Right ventricle myocardium inferior (tissue), 1 donor: ENCODE measurements around the gene PPT2. TPM values are rescaled to one million over a fixed set of nuclear protein-coding genes. Genes with fewer than 3 reads are reported as not detected.
A peak's percentile ranks its signal among the peaks of the same experiment; 100 is the strongest.
"Not testable (repeated sequence)": the region's sequence is repeated elsewhere in the genome, so short reads cannot be mapped to it uniquely, and the experiment has no call there.

ENCODE experiments used
- ATAC-seq: fragments of 200-7000 bp; cut with Tn5 transposase; one replicate; pipeline ENCODE4 v1.9.1; 2020; ENCODE audit warnings: mild to moderate bottlenecking, moderate library complexity
- DNase-seq: peaks from one replicate; pipeline ENCODE4 v3.0.0; 2021; ENCODE audit errors: missing footprints
- intact Hi-C: fragments of 100-400 bp; cut with DNase I; formaldehyde crosslinking; loops from one replicate; pipeline ENCODE4 v1.11.0; 2022
- total RNA-seq: library from RNA; stranded (reverse); fragmentation: NEBNext Ultra II Directional; extraction: Animal tissue kit (Norgen Biotek cat#: 25700); gene quantifications from one replicate; pipeline ENCODE4 v1.2.1, GENCODE V29; 2021
- donor health status: DM: no; HTN: yes; CAD: no; lungs with severe emphysema.

PPT2 gene
- total RNA-seq, 1 donor from 2014 or later: 22.8 TPM

DNA sequence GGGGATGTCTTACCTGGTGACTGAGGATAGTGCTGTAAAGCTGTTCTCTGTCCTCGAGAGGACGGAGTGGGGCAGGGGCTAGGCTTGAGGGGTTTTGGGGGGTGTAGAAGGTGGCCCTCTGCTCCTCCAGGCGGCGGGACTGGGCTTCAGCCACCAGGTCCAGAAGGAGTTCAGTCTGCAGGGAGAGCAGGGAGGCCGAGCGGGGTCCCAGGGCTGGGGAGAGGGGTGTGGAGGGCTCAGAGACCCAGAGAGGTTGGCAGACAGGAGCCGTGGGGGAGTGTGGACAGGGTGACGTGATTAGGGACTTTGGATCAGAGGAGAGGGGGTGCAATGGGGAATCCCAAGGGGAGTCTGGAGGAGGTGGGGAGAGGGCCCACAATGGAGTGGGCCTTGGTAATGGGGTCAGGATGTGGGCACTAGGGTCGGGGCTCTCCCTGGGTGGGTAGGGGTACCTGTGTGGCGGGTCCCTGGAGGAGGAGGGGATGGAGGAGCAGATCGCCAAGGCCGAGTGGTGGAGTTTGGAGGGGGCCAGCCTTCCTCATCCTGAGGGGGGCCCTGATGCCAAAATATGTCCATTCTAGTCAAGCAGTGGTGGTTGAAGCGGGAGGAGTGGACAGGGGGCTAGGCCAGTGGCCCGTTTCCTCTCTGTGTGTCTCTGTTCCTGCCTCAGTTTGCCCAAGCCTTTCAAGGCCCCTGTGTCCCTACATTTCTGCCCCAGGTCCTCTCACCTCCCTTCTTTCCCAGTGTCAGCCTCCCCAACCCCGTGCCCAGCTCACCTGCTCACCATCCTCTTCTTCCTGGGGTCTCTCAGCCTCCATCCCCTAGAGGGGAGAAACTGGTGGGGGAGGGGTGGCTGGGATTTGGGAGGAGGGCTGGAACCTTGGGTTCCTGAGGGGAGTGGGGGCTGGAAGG, 38.0 kb downstream of the PPT2 start:
- intact Hi-C loops: loop anchor here (10.0 kb wide), 1 partner anchor 1013 kb away; the partner anchor contains the start of genes HSD17B8, RING1, RXRB and SLC39A7
- ATAC-seq: no peak
- no peak for DNase-seq

DNA sequence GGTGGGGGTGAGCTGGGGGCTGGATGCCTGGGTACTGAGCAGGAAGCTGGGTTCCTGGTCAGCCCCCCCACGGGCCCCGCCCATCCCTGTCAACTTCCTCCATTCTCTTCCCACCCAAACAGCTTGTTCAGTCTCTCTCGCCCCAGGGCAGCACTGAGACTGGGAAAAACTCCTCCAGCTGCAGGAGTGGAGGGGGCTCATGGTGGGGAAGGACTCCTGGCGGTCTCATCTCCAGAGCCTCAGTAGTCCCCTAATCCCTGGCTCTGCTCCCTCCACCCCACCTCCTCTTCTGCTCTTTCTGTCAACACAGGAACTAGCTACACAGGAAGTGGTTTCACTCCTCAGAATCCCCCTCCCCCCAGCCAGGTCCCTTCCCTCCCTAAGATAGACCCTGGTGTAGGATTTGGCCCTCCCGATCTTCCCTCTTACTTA, 38.7 kb downstream of the PPT2 start, which contains the start of gene GPSM3:
TSS of gene GPSM3 (minus strand) at position 36 of the 432 bp plus-strand sequence. CDS start 130 bp downstream, outside the sequence.
- intact Hi-C loops: loop anchor here (10.0 kb wide), 1 partner anchor 1012 kb away; the partner anchor contains the start of genes HSD17B8, RING1, RXRB and SLC39A7
- DNase-seq (peak; percentile 88), ATAC-seq (no peak)

DNA sequence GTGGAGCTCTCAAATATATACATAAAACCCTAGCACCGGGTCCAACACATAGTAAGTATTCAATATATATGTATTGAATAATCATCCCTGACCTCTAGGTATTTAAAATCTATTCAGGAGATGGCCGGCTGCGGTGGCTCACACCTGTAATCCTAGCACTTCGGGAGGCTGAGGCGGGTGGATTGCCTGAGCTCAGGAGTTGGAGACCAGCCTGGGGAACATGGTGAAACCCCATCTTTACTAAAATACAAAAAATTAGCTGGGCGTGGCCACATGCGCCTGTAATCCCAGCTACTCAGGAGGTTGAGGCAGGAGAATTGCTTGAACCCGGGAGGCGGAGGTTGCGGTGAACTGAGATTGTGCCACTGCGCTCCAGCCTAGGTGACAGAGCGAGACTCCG, 39.2 kb downstream of the PPT2 start:
- DNase-seq, ATAC-seq: not testable (repeated sequence)
- intact Hi-C loops: loop anchor here (10.0 kb wide), 1 partner anchor 1012 kb away; the partner anchor contains the start of genes HSD17B8, RING1, RXRB and SLC39A7

DNA sequence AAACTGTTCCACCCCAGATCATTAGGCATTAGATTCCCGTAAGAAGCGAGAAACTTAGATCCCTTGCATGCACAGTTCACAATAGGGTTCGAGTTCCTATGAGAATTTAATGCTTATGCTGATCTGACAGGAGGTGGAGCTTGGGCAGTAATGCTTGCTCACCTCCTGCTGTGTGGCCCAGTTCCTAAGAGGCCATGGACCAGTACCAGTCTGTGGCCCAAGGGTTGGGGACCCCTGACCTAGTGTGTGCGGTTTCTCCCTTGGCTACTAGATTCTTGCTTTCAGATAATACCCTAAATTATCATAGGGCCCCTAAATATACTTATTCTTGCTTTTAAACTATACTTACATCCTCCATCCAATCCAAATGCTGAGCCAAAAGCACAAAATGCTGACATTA, 40.4 kb downstream of the PPT2 start:
- no peak for DNase-seq
- no peak for ATAC-seq
- intact Hi-C loops: loop anchor here (10.0 kb wide), 1 partner anchor 1010 kb away; the partner anchor contains the start of genes HSD17B8, RING1, RXRB and SLC39A7

DNA sequence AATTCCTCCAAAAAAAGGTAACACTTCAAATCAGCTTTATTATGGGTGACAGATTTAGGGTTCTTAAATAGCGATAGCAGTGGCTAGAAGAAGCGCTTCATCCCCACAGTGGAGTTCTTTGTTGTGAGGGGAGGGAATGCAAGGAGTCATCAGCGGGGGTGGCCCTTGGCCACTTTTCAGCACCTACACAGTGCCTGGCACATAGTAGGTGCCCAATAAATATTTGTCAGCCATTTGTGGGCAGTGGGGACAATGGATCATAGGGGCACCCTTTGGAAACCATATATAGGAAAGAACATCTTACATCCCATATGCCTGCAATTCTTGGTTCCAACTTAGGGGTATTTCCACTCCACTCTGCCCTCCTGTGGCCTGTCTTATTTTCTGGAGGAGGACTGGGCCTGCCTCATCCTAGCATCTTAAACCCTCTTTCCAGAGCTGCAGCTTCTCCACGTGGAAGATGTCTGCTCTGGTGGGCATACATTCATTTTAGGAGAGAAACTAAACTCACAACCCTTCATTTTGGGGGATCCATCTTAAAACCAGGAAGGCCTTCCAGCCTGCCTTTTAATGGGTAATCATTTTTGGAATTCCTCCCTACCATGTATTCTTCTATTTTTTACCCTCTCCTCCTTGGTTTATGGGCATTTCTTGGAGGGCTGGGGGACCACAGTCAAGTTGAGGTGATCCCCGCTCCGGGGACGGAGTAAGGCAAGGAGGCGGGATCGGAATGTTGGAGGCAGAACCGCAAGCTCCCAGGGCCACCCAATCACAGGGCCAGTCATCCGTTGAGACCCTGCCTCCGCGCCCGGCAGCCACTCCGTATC, 41.1 kb downstream of the PPT2 start:
- ATAC-seq (no peak), DNase-seq (no peak)
- intact Hi-C loops: loop anchor here (1.0 to 10.0 kb wide), 4 partner anchors 17 to 1010 kb away; partner anchors contain the start of genes FKBPL, HSD17B8, RING1 and RNF5

DNA sequence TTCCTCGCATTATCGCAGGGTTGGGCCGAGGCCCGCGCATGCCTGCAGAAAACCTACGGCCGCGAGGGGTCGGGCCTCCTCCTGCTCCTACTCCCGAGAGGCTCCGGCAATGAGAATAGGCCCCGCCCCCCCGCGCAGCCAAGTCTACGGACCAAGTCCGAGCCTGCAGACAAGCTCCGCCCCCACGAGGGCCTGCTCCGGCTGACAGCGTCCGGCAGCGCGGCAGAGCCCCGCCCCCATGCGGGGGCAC, 41.6 kb downstream of the PPT2 start:
- ATAC-seq (peak; percentile 92), DNase-seq (peak; percentile 100)
- intact Hi-C loops: loop anchor here (1.0 to 10.0 kb wide), 4 partner anchors 17 to 1009 kb away; partner anchors contain the start of genes FKBPL, HSD17B8, RING1 and RNF5

DNA sequence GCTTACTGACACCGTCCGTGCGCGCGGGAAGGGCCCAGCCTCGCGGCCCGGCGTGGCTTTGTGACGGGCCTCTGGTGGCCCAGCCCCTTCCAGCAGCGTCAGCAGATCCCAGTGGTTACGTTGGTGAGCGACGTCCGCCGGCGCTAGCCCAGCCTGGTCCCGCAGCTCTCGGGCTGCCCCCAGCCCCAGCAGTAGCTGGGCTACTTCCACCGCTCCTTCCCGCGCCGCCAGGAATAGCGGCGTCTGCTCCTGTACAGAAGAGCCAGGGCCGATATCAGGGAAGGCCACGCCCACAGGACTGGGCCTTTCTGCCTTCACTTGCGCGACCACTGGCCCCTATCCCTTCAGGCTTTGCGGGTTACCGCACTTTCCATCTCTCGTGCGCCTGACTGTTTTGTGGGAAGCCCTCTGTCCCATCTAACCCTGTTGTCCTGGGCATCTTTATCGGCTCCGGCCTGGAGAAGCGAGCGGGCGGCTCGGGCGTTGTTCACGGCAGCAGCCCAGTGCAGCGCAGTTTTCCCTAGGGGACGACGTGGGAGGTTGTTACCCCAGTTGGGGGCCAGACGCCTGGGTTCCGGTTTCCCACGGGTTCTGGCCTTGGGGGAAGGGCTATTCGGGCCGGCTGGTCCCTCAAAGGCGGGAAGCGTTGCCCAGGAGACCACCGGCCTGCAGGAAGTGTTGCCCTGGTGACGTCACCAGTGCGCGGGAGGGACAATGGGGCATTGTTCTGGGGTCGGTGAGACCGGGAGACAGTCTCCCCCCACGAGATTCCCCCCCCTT, 42.2 kb downstream of the PPT2 start:
- peak; percentile 46 for ATAC-seq
- intact Hi-C loops: loop anchor here (1.0 to 10.0 kb wide), 4 partner anchors 18 to 1009 kb away; partner anchors contain the start of genes FKBPL, HSD17B8, RING1 and RNF5
- peak; percentile 96 for DNase-seq

DNA sequence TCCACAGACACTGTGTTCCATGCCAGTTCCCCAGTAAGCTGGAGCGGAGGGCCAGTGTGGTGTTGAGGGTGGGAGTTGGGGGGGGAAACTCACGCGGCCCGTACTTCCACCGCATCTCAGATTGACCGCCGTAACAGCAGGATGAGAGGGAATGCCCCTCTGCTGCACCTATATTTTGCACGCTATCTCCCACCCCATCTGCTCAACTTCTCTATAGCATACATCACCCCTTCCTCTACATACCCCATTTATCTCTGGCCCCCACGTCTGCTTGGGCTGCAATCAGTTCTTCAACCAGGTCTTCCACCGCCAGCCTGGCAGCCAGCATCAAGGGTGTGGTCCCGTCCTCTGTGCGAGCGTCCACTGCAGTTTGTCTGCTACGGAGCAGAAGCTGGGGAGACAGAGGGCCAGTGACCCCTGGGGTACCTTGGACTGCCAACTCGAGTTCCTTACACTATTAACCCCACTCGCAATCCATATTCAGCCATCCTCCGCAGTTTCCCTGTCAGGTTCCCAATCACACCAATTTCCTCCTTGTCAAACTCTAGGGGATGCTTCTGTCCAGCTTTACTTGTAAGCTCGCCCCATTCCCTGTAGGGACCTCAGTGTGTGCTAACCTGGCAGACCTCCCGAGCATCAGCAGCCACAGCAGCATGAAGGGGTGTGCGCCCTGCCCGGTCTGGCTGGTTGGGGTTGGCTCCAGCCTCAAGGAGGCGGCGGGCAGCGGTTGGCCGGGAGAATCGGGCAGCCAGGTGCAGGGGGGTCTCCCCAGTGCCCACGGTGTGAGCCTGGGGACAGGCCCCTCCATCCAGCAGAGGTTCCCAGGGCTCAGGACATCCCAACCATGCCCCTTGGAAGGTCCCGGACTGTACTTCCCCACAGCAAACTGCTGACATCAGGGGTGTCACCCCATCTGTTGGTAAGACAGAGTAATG, 43.0 kb downstream of the PPT2 start:
- DNase-seq (no peak), ATAC-seq (no peak)
- intact Hi-C loops: loop anchor here (5.0 to 10.0 kb wide), 3 partner anchors 65 to 1008 kb away; partner anchors contain the start of genes FKBPL, HSD17B8, RING1 and RXRB

DNA sequence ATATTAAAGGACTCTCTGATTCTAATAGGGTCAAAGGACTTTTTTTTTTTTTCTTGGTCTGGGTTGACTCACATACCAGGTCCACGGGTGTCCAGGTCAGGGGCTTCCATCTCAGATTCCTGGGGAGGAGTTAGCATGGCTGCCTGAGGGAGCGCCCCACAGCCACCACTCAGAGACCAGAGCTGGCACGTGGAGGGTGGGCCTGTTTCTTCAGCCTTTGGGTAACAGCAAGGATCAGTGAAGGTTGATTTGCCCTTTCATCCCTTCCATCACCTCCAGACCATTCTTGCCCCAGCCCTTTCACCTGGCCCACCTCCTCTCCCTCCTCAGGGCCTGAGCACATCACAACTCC, 44.4 kb downstream of the PPT2 start:
- intact Hi-C loops: loop anchor here (5.0 to 10.0 kb wide), 3 partner anchors 66 to 1006 kb away; partner anchors contain the start of genes FKBPL, HSD17B8, RING1 and RXRB
- ATAC-seq (no peak), DNase-seq (no peak)

DNA sequence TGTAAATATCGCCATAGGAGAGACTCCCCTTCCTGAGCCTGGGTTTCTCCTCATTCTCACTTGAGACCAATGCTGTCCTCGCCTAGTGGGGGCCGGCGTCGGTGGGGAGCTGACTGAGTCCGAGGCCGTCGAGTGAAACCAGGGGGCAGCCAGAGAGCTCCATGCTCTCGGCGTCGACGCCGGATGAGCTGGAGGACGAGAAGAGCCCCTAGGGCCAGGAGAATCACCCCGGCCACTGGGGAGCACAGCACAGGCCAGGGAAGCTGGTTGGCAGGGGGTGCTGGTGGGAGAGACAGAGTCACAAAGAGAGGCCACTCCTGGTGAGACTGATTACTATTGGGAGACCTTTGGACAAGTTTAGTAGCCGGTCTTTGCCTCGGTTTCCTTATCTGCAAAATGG, 44.9 kb downstream of the PPT2 start:
- intact Hi-C loops: loop anchor here (5.0 to 10.0 kb wide), 3 partner anchors 67 to 1006 kb away; partner anchors contain the start of genes FKBPL, HSD17B8, RING1 and RXRB
- DNase-seq: no peak
- no peak for ATAC-seq

DNA sequence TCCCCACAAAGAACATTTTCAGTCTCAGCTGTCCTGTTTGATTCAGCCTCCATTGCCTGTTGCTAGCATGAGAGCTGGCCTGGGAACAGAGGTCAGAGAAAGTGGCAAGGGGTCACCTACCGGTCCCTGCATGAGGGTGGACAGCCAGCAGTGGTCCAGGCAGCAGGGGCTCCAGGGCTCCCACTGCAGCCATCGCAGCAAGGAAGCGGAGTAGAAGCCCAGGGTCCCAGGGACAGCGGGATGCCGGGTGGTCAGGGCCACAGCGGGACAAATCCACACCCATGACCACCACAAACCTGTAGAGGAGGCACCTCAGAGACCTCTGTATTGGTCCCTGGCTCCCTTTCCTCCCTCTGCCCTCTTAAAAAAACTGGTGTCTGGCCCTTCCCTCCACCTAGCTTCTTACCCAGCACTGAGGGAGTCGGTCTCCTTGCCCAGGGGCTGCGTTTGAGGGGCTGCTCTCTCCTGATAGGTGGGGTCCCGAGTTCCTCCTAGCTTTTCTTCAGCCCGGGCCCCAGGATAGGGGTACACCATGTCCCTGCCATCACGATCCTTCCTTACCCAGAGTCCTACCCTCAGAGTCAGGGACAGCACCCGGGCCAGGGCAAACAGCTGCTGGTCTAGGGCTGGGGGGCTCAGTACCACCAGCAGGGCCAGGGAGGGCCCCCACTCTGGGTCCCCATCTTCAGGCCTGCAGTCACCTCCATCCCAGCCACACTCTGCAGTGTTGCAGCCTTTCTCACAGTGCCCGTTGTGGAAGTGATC, 47.0 kb downstream of the PPT2 start:
- ATAC-seq (no peak), DNase-seq (no peak)
- intact Hi-C loops: no loop called here

DNA sequence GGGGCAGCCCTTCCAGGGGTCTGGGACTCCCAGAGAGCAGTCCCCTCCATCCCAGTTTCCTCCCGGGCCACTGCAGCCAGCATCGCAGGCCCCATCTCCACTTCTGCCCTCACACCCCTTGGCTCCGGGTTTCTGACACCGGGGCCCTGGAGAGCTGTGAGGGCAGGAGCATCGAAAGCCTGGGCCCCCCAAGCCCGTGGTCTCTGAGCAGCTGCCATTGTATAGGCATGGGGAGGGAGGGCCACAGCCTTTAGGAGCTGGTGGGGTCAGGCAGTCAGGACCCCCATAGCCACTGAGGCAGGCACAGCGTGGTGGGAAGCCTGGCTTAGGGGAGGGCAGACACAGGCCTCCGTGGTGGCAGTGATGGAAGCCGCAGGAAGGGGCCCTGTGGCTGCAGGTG, 48.2 kb downstream of the PPT2 start:
- no peak for DNase-seq

DNA sequence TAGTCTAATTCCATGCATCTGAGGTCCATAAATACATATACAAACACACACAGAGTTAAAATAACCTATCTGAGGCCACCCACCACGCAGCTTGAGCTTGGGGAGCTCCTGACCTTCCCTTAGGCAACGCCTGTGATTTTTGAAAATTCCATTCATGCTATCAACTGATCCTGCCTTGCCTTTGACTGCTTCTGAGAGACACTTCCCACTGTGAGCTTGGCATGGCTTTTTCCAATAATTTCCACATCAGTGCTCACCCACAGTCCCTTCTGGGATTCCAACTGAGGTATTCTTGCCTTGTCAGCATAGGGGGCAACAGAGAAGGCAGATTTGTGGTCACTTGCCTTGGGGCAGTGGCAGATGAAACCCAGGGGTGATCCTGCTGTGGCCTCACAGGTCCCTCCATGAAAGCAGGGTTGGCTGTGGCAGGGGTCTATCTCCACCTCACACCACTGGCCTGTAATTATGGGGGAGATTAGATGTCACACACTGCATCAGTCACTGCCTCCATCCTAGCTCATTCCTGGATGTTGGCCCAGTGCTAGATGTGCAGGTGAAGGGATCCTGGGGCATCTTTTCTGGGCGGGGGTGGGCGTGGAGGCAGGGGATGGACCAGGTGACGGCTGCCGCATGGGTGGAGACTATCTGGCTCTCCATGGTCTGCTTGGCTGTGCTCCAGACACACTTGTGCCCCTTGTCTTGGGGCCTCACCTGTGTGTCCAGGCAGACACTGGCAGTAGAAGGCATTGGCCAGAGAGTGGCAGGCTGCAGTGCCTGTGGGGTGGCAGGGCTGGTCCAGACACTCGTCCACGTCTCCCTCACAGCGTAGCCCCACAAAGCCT, 49.7 kb downstream of the PPT2 start:
- DNase-seq (no peak), ATAC-seq (no peak)
- intact Hi-C loops: no loop called here

More for the DNA sequence above, 48.2 kb downstream of the PPT2 start:
- no peak for ATAC-seq
- intact Hi-C loops: no loop called here

DNA sequence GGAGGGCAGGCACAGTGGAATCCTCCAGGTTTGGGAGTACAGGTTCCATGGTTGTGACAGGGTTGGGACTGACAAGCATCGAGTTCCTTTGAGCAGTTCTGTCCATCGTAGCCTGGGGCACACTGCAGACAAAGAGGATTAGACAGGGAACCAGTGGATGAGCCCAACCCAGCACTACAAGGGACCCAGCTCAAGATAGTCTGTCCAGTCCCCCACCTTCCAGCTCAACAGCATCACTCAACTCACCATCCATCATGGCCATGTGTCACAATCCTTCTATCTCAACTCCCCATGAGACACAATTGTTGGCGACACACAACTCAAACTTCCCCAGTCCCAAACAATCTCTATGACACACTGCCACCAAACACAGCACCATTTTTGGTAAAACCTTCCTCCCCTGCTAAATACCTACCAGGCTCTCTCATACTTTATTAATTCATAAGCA, 50.4 kb downstream of the PPT2 start:
- ATAC-seq: no peak
- no peak for DNase-seq
- intact Hi-C loops: no loop called here

DNA sequence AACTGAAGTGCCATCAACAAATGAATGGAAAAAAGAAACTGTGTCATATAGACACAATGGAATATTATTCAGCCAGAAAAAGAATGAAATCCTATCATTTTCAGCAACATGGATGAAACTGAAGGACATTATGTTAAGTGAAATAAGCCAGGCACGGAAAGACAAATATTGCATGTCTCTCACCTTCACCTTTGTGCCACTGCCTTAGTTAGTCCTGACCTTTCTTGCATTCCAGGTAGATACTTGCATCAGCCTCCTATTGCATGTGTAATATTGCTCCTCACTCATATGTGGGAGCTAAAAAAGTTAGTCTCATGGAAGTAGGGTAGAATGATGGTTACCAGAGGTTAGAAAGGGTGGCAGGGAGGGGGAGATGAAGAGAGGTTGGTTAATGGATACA, 55.1 kb downstream of the PPT2 start:
- ATAC-seq: no peak
- intact Hi-C loops: no loop called here
- no peak for DNase-seq
